NCI-H1417 (cell line): Measurements from ENCODE around the gene NDFIP1.
A peak's percentile ranks its signal among the peaks of the same experiment; 100 is the strongest.
"Not testable (repeated sequence)": the region's sequence is repeated elsewhere in the genome, so short reads cannot be mapped to it uniquely, and the experiment has no call there.

Source experiments
- DNase-seq, 3 experiments: peaks; one replicate each; lab custom pipeline; 2025; lab: John Stamatoyannopoulos, UW

Gene NDFIP1

DNA sequence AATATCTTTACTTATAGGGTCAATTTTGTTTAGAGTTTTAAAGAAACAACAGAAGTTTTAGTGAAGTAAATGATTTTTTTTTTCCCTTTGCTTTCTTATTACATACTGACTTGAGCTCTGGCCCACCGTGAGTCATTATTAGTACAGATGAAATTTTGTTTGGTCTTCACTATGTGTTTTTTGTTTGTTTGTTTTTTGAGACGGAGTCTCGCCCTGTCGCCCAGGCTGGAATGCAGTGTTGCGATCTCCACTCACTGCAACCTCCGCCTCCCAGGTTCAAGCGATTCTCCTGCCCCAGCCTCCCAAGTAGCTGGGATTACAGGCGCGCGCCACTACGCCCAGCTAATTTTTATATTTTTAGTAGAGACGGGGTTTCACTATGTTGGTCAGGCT, 45.9 kb downstream of the NDFIP1 start:
- DNase-seq, result not testable (repeated sequence)

DNA sequence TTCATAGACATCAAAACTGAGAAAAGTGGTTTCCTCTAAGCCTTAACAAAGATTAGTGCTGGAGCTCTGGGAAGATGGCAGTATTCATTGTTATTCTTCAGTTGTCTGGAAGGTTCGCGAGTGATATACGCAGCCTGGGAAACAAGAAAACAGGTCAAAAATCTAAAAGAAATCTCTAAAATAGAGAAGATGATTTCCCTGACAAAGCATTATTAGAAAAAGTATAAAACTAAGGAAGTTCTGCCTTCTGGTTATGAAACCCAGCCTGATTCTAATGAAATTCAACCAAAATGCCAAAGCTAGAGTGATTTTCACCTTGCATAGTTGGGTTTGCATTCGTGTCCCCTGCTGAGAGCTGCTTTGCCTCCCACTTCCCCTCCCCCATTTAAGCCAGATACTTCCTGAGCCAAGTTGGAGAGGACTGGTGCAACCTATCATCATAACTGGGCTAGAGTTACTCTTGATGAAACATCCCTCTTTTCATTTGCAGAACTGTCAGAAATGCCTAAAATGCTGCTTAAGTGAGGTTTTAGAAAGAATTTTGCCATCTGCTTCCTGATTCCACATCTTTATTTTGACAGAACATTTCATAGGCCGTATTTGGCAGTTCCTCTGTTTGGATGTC, 48.4 kb downstream of the NDFIP1 start:
- DNase-seq, result no peak

DNA sequence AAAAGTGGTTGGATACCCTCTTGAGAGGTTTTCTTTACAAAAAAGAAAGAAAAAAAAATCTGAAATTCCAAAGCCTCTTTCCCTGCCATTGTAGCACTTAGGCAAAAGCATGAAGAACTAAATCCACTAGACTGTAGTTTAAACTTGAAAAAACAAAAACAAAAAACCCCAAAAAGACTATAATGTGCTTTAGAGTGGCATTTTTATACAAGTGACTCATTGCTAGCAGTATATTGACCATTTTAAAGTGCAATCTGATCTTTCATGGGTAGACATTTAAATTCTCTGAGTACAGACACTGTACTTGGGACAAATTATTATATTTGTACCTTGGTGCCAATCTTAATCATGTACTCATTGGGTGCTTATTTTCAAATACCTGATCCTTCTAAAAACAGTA, 50.8 kb downstream of the NDFIP1 start:
- no peak for DNase-seq

DNA sequence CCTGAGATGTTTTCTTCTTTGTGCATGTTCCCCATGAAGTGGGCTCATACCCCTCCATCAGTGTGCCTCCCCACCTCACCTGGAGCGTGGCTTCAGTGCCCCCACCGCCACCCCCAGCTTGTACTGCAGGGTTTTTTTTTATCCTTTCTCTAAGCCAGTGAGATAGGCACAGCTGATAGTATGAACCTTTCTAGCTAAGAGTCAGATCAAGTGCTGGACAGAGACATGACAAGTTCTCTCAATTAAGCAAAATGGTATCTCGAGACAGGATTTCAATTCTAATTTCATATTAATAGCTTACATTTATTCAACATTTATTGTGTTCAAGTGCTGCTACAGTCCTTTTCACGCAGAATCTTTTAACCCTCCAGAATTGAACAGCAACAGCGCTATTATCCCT, 55.7 kb downstream of the NDFIP1 start:
- no peak for DNase-seq

DNA sequence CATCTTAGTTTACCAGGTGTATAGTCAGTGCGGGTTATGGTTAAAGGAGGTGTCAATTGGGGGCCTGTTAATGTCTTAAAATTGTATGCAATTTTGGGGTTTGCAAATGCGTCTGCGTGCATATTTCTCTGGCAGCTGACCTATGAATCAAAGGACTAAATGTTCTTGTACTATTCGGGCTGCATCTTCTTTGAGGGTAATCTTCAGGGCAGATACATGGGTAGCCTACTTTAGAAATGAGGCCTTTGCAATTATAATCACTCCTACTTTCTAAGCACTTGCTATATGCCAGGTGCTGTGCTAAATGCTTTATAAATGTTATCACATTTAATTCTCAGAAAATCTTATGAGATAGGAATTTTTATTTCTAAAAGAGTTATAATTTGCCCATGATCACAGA, 58.2 kb downstream of the NDFIP1 start:
- no peak for DNase-seq

DNA sequence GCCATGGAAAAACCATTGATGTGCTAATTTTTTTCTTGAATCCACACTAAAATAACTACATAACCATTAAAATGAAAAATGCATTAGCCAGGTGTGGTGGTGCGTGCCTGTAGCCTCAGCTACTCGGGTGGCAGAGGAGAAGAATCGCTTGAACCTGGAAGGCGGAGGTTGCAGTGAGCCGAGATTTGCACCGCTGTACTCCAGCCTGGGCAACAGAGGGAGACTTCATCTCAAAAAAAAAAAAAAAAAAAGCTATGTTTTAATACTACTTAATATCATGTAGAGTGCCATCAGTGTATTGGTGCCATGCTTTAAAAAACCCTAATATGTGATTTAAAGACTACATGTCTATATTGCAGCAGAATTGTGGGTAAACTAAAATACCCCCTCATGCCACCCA, 58.9 kb downstream of the NDFIP1 start:
- no peak for DNase-seq

DNA sequence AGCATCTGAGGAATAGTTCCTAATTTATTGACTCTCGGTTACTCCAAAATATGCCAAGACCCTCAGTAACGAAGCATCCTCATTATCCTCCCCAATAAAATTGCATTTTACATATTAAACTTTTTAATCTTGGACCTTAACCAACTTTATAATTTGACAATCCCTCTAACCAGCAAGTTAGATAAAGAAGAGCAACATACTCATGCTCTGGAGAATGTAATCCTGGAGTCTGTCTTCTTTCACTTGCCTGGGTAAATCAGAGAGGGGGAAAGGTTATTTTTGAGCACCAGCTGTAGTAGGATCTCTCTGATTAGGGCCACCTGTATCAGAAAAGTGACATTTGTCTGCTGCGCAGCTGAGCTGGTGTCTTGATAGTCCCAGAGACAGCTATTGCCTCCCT, 59.8 kb downstream of the NDFIP1 start:
- DNase-seq, result no peak

DNA sequence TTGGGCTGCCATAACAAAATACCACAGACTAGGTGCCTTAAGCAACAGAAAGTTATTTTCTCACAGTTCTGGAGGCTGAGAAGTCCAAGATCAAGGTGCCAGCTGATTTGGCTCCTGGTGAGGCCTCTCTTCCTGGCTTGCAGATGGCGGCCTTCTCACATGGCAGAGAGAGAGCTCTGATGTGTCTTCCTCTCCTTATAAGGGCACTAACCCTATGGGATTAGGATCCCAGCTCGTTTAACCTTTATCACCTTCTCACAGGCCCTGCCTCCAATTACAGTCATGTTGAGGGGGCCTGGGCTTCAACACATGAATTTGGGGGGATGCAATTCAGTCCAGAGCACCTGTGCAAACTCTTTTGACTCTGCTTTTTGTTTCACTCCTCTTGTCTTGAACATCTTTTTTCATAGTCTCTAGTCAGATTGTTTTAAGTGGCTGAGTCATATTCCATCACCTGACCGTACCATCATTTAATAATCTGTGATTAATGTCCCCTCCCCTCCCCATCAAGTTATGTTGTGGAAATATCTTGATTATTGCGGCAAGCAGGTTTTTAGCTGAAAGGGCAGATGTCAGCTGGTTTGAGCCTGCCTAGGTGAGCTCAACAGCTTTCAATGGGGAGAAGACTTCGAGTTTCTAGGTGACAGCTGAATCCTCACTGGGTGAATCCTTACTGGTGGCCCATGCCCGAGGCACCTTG, 61.8 kb downstream of the NDFIP1 start:
- DNase-seq, result no peak

DNA sequence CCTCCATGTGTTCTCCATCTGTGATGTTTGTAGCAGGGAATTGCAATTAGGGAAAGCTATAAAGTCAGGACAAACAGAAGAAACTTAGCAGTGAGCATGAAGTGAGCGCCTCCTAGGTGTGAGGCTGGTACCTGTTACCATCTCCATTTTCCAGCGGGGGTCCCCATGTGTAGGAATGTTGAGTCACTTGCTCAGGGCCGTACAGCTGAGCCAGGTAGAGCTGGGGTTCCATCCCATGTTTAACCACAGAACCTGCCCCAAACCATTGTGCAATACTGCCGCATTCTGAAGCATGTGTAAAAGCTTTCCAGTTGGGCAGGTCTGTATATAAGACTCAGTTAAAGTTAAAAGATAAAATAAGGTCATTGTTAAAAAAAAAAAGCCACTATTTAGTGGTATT, 62.7 kb downstream of the NDFIP1 start:
- no peak for DNase-seq

DNA sequence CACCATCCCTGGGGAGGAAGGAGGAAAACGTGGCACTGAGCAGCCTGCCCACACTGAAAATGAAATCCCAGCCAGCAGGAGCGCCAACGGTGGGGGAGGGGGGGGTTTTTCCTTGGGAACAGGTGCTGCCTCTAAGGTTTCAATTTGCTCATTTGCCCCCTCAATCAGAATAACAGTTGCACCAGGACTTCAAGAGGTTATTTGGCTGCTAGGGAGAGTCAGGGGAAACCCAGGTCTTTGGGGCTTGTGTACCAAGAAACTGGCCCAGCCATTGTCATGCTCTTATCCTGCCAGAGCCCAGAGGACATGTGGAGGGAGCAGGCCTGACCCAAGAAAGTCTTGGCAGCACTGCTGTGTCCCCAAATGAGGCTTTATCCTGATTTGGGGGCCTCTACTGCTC, 66.5 kb downstream of the NDFIP1 start:
- DNase-seq, result peak in 2 of 3 experiments; percentile 10 to 14

DNA sequence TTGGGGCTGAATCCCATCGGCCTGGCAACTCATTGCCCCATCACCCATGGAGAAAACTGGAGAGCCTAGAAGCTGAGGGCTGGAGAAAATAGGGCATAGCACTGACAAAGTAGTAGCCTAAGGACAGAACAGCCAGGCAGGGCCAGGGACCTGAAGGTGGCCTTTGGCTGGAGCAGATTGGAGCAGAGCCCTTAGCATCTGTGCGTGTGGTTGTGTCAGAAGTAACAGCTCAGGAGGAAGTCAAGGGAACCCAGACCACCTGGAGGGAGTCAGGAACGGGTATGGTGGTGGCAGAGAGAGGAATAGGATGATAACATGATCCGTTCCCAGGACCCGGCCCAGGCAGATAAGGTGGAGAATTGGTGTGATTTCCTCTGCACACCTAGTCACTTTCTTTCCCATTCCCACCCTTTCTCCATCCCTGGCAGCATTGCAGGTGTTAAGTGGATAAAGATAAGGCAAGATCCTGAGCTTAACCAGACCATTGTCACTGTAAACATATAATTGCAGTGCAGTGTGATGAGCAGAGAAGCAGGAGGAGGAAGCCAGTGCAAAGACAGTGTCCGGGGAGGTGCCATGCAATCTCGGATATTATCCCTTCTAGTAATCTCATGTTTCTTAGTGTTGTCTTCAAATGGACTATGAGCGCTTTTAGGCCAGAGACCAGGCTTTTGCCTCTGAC, 67.0 kb downstream of the NDFIP1 start:
- no peak for DNase-seq

DNA sequence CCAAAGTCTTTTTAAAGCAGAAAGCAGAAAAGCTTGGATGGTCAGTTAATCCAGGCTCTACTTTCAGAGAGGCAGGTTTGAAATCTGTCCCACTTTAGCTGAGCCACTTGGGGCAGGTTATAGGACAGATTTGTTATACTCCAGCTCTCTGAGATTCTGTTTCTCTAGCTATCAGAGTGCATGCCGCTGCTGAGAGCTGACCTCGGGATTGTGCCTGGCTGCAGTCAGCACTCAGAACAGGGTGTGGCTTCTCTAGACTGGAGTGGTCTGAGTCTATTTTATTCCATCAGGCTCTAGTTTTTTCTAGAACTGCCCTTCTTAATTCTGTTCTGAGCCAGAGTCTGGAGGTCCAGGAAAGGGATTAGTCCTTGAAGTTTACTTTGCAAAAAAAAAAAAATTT, 67.7 kb downstream of the NDFIP1 start:
- DNase-seq, result peak in 1 of 3 experiments; percentile 2

DNA sequence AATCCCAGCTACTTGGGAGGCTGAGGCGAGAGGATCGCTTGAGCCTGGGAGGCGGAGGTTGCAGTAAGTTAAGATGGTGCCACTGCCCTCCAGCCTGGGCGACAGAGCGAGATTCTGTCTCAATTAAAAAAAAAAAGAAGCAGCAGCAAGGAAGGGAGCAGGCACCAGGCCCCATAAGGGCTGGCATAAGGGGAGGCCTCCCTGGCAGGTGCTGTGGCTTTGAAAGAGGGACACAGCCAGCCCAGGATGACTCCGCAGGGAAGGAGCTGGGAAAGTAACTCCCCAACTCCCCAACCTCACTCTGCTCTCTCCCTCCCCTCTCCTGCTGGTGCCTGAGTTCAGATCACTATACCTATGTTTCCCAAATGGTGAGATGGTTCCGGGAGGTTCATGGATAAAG, 70.1 kb downstream of the NDFIP1 start:
- DNase-seq, result no peak

DNA sequence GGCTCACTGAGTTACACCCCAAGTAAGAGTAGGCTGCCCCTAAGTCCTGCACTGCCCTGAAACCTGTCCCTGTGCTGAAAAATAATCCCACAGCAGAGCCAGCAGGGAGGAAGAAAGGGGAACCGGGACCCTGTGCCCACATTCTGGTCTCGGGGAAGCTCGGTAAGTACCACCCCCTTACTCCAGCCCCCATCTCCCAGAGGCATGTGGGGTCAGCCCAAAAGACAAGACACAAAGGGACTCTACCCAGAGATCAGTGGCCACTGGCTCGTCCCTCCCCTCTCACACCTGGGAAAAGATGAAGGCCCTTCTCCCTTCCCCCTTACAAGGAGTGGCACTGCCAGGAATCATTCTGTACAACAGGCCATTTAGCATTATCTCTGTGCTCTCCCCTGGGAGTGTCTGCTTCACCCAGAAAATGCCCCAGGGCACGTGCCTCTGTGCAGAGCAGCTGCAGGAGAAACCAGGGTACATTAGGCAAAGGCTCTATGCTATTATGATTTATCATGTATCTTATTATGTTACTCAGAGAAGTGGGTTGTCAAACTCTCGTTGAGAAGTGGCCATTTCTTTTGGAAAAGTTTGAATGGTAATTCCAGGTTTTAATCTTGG, 71.3 kb downstream of the NDFIP1 start:
- DNase-seq, result peak in 2 of 3 experiments; percentile 17 to 65

DNA sequence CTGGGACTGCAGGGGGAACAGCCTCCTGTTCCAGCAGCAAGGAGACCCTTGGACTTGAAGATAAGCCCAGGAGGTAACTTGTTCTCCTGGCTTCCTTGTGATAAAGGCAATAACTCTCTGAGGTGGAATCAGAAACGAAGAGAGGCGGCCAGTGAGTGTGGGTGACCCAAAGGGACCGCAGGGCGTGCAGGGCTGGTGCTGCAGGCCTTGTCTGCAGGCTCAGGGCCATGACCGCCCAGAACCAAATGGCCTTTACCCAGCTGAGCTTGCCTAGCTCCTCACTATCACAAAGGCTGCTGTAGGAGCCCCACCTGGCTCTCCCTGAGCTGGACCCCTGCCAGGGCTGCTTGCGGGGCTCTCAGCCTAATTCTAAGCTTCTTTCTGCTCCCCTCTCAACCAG, 72.5 kb downstream of the NDFIP1 start:
- DNase-seq, result peak in 1 of 3 experiments; percentile 3

DNA sequence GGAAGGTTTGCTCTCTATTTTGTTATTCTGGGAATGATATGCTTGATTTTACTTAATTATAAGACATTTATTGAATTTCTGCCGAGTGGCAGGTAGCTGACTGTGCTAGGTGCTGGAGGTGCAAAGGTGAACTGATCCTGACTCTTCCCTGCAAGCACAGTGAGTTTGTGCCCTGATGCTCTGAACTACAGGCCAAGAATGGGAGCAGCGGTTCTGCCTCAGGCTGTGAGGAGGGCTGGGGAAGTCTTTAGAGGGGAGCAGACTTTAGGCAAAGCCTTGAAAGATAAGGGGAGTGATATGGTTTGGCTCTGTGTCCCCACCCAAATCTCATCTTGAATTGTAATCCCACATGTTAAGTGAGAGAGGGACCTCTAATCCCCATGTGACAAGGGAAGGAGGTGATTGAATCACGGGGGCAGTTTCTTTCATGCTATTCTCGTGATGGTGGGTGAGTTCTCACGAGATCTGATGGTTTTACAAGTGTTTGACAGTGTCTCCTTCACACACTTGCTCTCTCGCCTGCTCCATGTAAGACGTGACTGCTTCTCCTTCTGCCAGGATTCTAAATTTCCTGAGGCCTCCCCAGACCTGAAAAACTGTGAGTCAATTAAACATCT, 73.1 kb downstream of the NDFIP1 start:
- no peak for DNase-seq

DNA sequence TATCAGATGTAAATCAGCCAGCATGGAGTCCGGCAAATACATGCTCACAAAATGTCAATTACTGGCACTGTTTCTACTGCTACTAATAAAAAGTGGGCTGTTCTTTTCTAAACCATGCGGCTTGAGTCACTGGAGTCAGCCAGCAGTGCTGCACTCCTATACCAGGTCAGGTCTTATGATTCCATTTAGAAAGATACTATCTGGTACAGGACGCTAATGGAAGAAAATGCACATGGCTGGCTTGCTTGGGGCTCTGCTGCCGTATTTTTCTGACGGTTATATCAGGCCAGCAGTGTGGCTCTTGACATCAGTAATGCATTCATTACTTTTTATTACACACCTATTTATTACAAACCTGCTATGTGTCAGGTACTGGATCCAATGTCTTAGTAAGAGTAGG, 74.3 kb downstream of the NDFIP1 start:
- DNase-seq, result no peak

DNA sequence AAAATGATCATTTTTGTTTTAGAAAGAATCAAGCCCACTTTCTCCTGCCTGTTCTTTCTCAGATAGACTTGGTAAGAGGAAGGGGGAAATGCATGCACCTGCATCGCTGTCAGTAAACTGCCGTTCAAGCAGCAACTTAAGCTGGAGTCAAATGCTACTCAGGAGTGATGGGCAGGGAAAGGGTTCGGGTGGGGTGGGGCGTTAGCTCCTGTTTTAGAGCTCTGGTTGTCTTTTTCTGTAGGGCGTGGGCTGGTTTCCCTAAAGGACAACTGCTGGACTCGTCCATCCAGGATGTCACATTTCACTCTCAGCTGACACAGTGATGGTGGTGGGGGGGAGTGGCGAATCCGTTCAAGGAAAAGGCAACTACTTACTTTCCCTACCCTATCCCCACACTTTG, 75.0 kb downstream of the NDFIP1 start:
- no peak for DNase-seq

DNA sequence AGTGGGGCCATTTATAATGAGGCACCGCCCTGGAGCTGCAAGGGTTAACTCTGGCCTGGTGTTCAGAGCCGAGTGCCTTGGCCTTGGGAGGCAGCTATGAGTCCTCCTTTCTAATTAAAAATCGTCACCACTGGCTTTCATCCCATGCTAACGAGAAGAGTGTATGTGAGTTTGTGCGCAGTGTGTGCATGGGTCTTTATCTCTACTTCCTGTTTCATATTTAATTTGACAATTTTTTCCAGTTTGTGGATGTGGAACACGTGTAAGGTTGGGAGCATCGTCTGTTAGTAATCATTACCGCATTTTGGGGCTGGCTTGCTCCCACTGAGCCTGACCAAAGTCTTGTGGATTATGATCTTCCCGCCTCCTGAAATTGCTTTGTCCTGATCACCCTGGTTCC, 76.4 kb downstream of the NDFIP1 start:
- no peak for DNase-seq

DNA sequence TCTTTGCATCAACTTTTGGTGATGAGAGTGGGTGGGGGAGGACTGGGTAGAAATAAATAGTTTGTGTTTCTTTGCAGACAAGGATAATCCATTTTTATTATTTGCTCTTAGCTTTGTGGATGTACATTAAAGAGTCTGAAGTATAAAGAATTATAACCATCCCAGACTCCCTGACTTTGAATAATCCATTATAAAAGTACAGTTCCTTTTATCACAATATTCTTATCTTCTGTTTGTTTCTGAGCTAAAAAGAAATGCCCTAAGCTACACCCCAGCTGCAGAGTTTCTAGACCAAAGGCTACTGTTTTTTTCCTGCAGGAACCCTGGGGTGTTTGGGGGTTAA, 77.9 kb downstream of the NDFIP1 start:
- DNase-seq, result no peak

DNA sequence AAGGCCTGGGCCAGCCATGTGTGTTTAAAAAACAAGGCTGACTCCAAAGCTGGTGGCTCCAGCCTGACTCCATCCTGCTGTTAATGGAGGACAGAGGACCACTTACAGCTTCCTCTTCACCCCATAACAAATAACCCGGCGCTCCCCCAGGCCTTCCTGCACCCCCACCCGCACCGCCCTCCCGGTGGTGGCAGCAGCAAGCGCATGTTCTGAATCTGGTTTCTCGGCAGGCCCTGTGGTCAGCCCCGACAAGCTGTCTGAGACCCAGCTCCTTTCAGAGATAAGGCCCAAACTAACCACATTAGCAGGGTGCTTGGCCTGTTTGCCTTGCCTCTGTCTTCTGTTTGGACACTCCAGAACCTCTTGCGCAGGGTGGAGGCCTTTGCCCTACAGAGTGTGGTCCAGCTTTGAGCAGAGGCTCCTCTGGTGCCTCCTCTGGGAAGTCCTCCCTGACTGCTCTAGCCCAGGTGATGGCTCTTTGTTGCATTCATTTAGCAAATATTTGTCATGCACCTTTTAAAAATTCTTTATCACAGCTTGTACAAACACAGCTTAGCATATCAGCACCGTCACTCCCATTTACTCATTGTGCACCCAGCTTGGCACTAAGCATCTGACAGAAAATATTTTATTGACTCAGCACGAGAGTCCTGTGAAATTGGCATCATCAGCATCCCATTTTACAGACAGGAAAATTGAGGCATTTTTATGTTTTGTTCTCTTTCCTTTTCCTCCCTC, 78.4 kb downstream of the NDFIP1 start:
- DNase-seq, result peak in 1 of 3 experiments; percentile 8

DNA sequence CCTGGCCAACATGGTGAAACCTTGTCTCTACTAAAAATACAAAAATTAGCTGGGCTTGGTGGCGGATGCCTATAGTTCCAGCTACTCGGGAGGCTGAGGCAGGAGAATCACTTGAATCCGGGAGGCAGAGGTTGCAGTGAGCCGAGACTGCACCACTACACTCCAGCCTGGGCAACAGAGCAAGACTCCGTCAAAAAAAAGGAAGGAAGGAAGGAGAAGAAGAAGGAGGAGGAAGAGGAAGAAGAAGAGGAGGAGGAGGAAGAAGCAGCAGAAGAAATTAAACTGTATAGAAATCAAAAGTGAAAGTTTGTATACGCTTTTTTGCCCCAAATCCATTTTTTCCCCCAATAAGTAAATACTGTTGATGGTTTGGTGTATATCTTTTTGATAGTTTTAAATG, 80.1 kb downstream of the NDFIP1 start:
- DNase-seq, result not testable (repeated sequence)
